KBM-7 (cell line): ENCODE results near the gene DNAJC24.

ENCODE experiments used
- DNase-seq: peaks from one replicate; pipeline ENCODE4 v3.0.0-alpha.2; 2015
- in situ Hi-C: fragments of 300-500 bp; cut with MboI; formaldehyde crosslinking; loops from 2 replicates; pipeline ENCODE4 v1.14.3; 2020; ENCODE audit warnings: low sequenced_read_pairs, low pct_unique_long_range_greater_than_20kb, mixed read lengths

DNAJC24 gene

DNA sequence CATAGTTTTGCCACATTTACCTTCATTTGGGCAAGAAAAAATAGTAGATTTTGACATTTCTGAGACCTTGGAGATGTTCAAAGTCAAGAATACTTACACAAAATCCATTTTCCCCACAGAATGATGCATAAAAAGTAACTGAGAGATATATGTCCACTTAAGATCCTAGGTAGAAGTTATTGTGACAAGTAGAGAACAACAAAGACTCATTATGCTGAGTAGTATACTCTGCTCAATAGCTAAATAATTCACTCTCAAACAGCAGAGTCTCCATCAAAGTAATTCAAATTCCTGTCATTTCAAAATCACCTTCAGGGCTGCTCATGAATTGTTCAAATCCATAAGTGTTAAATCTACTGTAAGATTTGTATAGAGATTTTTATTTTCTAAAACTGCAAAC lies 104.4 kb downstream of the DNAJC24 start:
- in situ Hi-C loops: no loop called here

DNA sequence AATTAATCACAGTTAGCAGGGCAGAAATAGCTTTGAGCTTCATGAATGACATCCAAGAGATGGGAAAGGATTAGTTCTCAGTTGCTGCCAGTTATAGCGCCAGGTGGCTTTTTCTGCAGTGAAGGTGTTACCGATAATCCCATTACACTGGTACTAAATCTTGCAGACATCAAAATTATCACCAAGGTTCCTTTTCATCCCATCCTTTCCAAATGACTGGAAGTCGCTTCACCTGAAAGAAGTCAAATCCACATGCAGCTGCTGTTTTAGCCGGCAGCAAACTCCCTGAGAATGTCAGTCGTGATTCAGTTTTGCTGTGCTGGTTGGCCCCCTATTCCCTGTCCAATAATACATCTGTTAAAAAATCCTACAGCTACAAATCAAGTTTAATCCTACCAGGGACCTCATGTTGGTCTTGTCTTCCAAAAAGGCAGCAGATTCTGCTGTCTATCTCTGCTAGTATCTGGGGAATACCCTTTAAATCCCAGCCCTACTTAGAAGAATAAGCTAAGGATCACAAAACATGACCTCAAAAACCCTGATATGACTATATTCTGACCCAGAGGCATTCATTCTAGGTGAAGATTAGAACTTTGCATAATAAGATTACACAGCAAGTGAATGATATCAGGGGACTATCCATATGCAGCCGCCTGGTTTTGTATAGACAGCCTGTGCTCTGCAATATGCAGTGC lies 108.0 kb downstream of the DNAJC24 start:
- DNase-seq: no peak
- in situ Hi-C loops: no loop called here

More for the DNA sequence above, 104.4 kb downstream of the DNAJC24 start:
- no peak for DNase-seq

DNA sequence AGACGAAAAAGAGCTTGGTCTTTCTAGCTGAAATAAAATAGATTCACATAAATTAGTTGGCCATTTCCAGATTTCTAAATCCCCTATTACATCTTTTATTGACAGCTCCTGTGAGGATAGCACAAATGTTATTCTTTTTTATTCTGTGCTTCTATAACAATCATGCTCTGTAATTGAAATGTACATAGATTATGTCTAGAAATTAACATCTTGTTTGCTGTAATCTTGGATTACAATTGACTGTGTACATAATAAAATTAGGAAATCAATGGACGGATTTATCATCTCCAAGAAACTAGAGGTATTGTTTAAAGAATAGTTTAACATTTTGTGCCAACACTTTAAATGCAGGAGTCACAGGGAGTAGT lies 108.5 kb downstream of the DNAJC24 start:
- in situ Hi-C loops: no loop called here
- DNase-seq: no peak

DNA sequence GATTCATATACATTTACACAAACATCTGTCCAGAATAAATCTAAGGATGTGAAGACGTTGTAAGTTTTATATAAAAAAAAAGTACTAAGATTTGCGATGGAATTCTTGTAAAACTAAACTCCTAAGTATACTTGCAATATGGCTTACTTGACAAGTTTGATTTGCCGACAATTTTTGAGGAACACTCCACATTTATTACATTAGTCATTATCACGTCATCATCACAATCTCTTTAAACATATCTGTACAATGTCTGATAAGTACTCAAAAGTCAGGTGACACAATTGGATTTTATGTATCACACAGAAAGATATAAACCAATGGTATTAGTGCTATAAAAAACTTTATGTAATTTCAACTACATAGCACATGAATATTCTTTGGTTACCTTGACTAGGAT lies 109.4 kb downstream of the DNAJC24 start:
- in situ Hi-C loops: no loop called here
- DNase-seq: no peak

DNA sequence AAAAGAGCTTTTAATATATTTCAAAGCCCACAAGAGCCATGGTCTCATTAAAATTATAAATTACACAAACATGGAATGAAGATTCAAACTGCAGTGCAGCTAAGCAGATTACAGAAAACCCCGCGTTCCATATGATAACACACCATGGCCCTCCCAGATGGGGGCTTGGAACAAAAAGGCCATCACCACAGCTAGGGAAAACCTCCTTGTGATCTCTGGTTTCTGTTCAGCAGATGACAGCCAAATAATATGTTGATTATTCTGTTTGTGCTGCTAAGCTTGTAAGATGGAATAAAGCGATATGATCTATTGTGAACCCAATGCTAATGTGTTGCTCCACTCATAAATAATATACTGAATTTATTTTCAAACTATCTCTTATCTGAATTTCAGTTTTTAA lies 111.3 kb downstream of the DNAJC24 start:
- no peak for DNase-seq
- in situ Hi-C loops: no loop called here
